ENCODE results near the gene KLK11. TPM values are rescaled to one million over a fixed set of nuclear protein-coding genes. Genes with fewer than 3 reads are reported as not detected.

Gene KLK11
- total RNA-seq, 1 donor from 2014 or later: not detected

DNA sequence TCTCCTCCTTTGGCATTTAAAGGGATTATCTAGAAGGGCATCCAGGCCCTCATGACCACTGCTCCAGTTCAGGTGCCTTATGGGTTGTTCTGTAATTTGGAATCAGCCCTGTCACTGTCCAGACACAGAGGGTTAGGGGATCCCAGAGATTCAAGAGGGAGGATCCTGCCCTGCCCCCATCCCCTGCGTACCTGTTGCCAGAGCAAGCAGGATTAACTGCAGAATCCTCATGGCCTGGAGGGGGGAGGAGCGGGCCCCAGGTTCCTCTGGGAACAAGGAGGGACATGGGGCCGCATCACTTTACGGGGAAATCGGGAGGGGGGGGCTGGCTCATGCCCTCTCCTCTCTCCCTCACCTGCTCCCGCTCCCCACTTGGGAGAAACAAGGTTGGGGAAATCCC is 1.0 kb downstream of the KLK11 start:
- no peaks in the 10 kb centered on the region for H3K36me3 Mint-ChIP-seq (ENCODE audit: low read depth, unreplicated experiment)
- H3K27me3 Mint-ChIP-seq (ENCODE audit: unreplicated experiment): peaks cover 6% of the 10 kb centered on the region
- H3K27ac Mint-ChIP-seq (ENCODE audit: unreplicated experiment): no peak overlapping the region
- H3K9me3 Mint-ChIP-seq (ENCODE audit: unreplicated experiment): no peaks in the 10 kb centered on the region
- DNase-seq (ENCODE audit: low spot score): no peak
- TF ChIP-seq, protein P1, sequence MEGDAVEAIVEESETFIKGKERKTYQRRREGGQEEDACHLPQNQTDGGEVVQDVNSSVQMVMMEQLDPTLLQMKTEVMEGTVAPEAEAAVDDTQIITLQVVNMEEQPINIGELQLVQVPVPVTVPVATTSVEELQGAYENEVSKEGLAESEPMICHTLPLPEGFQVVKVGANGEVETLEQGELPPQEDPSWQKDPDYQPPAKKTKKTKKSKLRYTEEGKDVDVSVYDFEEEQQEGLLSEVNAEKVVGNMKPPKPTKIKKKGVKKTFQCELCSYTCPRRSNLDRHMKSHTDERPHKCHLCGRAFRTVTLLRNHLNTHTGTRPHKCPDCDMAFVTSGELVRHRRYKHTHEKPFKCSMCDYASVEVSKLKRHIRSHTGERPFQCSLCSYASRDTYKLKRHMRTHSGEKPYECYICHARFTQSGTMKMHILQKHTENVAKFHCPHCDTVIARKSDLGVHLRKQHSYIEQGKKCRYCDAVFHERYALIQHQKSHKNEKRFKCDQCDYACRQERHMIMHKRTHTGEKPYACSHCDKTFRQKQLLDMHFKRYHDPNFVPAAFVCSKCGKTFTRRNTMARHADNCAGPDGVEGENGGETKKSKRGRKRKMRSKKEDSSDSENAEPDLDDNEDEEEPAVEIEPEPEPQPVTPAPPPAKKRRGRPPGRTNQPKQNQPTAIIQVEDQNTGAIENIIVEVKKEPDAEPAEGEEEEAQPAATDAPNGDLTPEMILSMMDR (IDR thresholded peaks at IDR 0.05; ENCODE audit: unreplicated experiment): no peak
- no peak overlapping the region for H3K4me3 Mint-ChIP-seq (ENCODE audit: unreplicated experiment)
- peaks cover 2% of the 10 kb centered on the region for H3K4me1 Mint-ChIP-seq (ENCODE audit: unreplicated experiment)

DNA sequence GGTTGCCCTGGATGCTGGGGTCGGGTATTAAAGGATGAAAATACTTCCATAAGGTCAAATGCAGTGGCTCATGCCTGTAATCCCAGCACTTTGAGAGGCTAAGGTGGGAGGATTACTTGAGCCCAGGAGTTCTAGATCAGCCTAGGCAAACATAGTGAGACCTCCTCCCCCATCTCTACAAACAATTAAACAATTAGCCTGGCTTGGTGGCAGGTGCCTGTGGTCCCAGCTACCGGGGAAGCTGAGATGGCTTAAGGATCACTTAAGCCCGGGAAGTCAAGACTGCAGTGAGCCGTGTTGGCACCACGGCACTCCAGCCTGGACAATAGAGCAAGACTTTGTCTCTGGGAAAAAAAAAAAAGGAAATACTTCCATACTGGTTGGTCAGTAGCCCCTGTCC is 1.5 kb downstream of the KLK11 start:
- TF ChIP-seq, protein P1 (IDR thresholded peaks at IDR 0.05; ENCODE audit: unreplicated experiment): no peak
- no peak for DNase-seq (ENCODE audit: low spot score)
- Mint-ChIP-seq H3K27me3 (ENCODE audit: unreplicated experiment) (peaks cover 7% of the 10 kb centered on the region), H3K4me1 (ENCODE audit: unreplicated experiment) (peaks cover 7% of the 10 kb centered on the region), H3K27ac (ENCODE audit: unreplicated experiment) (no peak overlapping the region), H3K9me3 (ENCODE audit: unreplicated experiment) (no peaks in the 10 kb centered on the region), H3K36me3 (ENCODE audit: low read depth, unreplicated experiment) (no peaks in the 10 kb centered on the region), H3K4me3 (ENCODE audit: unreplicated experiment) (no peak overlapping the region)

DNA sequence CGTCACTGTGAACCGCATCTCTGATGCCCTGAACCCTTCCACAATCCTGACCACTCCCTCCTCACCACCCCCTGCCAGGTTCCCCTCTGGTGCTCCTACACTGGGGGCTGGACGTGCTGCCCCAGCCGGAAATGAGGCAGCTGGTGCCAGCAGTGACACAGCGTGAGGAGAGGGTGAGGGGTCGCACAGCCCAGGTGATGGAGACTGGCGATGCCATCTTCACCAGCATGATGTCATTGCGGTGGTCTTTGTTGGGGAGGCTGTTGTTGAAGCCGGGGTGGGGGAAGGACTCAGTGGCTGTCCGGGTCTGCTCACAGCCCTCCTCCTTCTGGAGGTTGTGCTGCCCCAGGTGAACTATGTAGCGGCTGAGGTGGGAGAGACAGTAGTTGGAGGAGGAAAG is 2.5 kb downstream of the KLK11 start:
- Mint-ChIP-seq H3K36me3 (ENCODE audit: low read depth, unreplicated experiment) (no peaks in the 10 kb centered on the region), H3K27ac (ENCODE audit: unreplicated experiment) (no peak overlapping the region), H3K4me3 (ENCODE audit: unreplicated experiment) (no peak overlapping the region), H3K27me3 (ENCODE audit: unreplicated experiment) (peaks cover 8% of the 10 kb centered on the region), H3K4me1 (ENCODE audit: unreplicated experiment) (peaks cover 9% of the 10 kb centered on the region), H3K9me3 (ENCODE audit: unreplicated experiment) (no peaks in the 10 kb centered on the region)
- TF ChIP-seq, protein P1 (IDR thresholded peaks at IDR 0.05; ENCODE audit: unreplicated experiment): no peak
- DNase-seq (ENCODE audit: low spot score): no peak

DNA sequence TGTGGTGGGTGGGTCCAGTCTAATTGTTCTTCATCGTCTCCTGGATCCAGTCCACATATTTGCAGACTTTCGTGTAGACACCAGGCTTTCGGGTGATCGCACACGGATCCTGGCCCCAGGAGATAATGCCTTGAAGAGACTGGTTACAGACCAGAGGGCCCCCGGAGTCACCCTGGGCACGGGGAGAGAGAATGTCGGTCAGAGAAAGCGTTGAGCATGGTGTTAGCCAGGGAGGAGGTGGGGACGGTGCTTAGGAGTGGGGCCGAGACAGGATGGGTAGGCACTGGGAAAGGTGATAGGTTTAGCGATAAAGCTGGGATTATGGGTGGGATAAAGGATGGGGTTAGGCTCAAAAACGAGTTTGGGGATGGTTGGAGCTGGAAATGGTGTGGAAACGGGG is 3.9 kb downstream of the KLK11 start:
- Mint-ChIP-seq H3K27ac (ENCODE audit: unreplicated experiment) (no peak overlapping the region), H3K4me3 (ENCODE audit: unreplicated experiment) (no peak overlapping the region), H3K36me3 (ENCODE audit: low read depth, unreplicated experiment) (peaks cover 5% of the 10 kb centered on the region), H3K9me3 (ENCODE audit: unreplicated experiment) (no peaks in the 10 kb centered on the region), H3K27me3 (ENCODE audit: unreplicated experiment) (peaks cover 10% of the 10 kb centered on the region), H3K4me1 (ENCODE audit: unreplicated experiment) (peaks cover 11% of the 10 kb centered on the region)
- DNase-seq (ENCODE audit: low spot score): no peak
- TF ChIP-seq, protein P1 (IDR thresholded peaks at IDR 0.05; ENCODE audit: unreplicated experiment): no peak

DNA sequence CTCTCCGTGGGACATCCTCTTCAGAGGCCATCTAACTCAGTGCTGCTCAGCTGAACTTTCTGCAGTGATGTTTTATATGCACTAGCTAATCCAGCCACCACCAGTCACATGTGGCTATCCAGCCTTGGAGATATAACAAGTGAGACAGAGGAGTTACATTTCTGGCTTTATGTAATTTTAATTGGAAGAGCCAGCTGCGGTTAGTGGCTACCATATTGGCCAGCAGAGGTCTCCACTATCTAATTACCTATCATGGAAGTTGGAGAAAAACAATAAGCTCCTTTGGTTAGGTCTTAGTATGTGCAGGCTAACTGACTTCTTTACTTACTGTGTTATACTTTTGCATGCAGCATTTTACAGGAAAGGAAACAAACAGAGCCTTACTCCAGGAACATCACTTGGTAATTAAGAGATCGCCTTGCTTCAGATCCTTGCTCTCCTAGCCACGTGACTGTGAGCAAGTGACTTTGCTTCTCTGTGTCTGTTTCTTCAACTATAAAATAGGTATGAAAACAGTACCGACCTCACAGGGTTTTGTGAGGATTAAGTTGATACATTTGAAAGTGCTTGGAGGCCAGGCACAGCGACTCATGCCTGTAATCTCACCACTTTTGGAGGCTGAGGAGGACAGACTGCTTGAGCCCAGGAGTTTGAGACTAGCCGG is 5.3 kb downstream of the KLK11 start:
- H3K27ac Mint-ChIP-seq (ENCODE audit: unreplicated experiment): no peak overlapping the region
- TF ChIP-seq, protein P1 (IDR thresholded peaks at IDR 0.05; ENCODE audit: unreplicated experiment): peak; percentile 51
- peaks cover 5% of the 10 kb centered on the region for H3K36me3 Mint-ChIP-seq (ENCODE audit: low read depth, unreplicated experiment)
- H3K4me3 Mint-ChIP-seq (ENCODE audit: unreplicated experiment): peak overlapping the region; percentile 24
- H3K27me3 Mint-ChIP-seq (ENCODE audit: unreplicated experiment): peaks cover 13% of the 10 kb centered on the region
- peak; percentile 33 for DNase-seq (ENCODE audit: low spot score)
- H3K9me3 Mint-ChIP-seq (ENCODE audit: unreplicated experiment): no peaks in the 10 kb centered on the region
- H3K4me1 Mint-ChIP-seq (ENCODE audit: unreplicated experiment): peaks cover 15% of the 10 kb centered on the region
